HG03571 (cell line): ENCODE measurements around the gene NRSN1.
"Not testable (repeated sequence)": the region's sequence is repeated elsewhere in the genome, so short reads cannot be mapped to it uniquely, and the experiment has no call there.

Experiments used
- ATAC-seq: cut with Tn5 transposase; IDR thresholded peaks from one replicate; pipeline ENCODE4 v1.9.1; 2021; ENCODE audit not compliant: unreplicated experiment

The NRSN1 gene

GRCh38 chr6:24140591-24140990, 14.6 kb downstream of the NRSN1 start:
- no peak for ATAC-seq

- not testable (repeated sequence) for ATAC-seq
Observed at GRCh38 chr6:24142733-24143132, 16.7 kb downstream of the NRSN1 start.

- ATAC-seq: no peak
Observed at GRCh38 chr6:24145690-24146131, 19.7 kb downstream of the NRSN1 start.

- ATAC-seq: no peak
Observed at GRCh38 chr6:24146871-24147270, 20.9 kb downstream of the NRSN1 start.

GRCh38 chr6:24147511-24148153, 21.6 kb downstream of the NRSN1 start:
- no peak for ATAC-seq

- no peak for ATAC-seq
Observed at GRCh38 chr6:24148154-24148570, 22.1 kb downstream of the NRSN1 start.

- no peak for ATAC-seq
Observed at GRCh38 chr6:24148684-24149083, 22.7 kb downstream of the NRSN1 start.

- no peak for ATAC-seq
Observed at GRCh38 chr6:24149296-24149695, 23.3 kb downstream of the NRSN1 start.

GRCh38 chr6:24149836-24150235, 23.8 kb downstream of the NRSN1 start:
- no peak for ATAC-seq

GRCh38 chr6:24152014-24152413, 26.0 kb downstream of the NRSN1 start:
- no peak for ATAC-seq

- ATAC-seq: no peak
Observed at GRCh38 chr6:24154121-24154520, 28.1 kb downstream of the NRSN1 start.

- no peak for ATAC-seq
Observed at GRCh38 chr6:24157886-24158285, 31.9 kb downstream of the NRSN1 start.

- ATAC-seq: no peak
Observed at GRCh38 chr6:24183584-24183983, 57.6 kb downstream of the NRSN1 start.

GRCh38 chr6:24186349-24186748, 60.3 kb downstream of the NRSN1 start:
- ATAC-seq: no peak

GRCh38 chr6:24187965-24188577, 62.1 kb downstream of the NRSN1 start:
- no peak for ATAC-seq

GRCh38 chr6:24188578-24189080, 62.6 kb downstream of the NRSN1 start:
- no peak for ATAC-seq

- ATAC-seq: no peak
Observed at GRCh38 chr6:24191346-24191745, 65.3 kb downstream of the NRSN1 start.

- no peak for ATAC-seq
Observed at GRCh38 chr6:24193364-24193763, 67.3 kb downstream of the NRSN1 start.

GRCh38 chr6:24194978-24195700, 69.1 kb downstream of the NRSN1 start:
- no peak for ATAC-seq

- ATAC-seq: no peak
Observed at GRCh38 chr6:24195836-24196597, 70.0 kb downstream of the NRSN1 start.
